HG03439 (cell line): ENCODE results near the gene PRRX1.

ENCODE experiments used
- ATAC-seq: cut with Tn5 transposase; IDR thresholded peaks from one replicate; pipeline ENCODE4 v1.9.1; 2021; ENCODE audit warnings: mild to moderate bottlenecking, moderate library complexity; ENCODE audit not compliant: unreplicated experiment

PRRX1 gene

GRCh38 chr1:170714938-170715337 is 51.0 kb downstream of the PRRX1 start:
- no peak for ATAC-seq

- ATAC-seq = no peak
Observed at GRCh38 chr1:170716835-170717429, 53.0 kb downstream of the PRRX1 start.

GRCh38 chr1:170720661-170721060 is 56.7 kb downstream of the PRRX1 start:
- no peak for ATAC-seq

DNA sequence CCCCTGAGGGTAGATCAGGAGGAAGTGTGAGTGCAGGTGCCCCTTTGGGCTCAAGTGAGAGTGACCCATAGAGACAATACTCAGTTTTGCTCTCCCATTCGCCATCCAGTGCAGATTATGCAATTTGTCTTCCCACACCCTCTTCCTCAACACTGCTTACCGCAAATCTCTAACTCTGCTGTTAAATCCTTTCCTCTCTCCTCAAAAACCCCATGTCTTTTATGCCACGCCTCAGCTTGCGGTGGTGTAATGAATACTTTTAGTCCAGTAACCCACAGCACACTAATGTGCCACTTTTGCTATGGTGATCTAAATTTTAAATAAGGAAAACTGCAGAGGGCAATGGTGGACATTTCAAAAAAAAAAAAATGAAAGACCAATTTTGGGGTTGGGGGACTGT is 57.7 kb downstream of the PRRX1 start:
- no peak for ATAC-seq

- no peak for ATAC-seq
Observed at GRCh38 chr1:170723518-170723917, 59.6 kb downstream of the PRRX1 start.

DNA sequence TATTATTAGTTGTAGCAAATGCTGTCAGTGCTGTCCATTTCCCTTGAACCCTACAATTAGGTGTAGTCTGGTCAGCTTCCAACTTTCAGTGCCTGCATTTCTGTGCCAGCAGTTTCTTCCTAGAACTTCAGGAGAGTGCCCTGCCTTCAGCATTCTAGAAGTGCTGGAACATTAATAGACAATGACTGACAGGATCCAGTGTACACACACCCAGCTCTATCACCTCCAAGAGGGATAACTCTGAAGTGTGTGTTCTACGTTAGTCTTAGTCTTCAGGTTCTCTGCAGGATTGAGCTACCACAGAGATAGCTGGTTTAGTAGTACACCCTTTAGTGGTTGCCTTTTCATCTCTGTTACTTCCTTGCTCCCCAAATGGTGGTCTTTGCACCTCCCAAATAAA is 61.4 kb downstream of the PRRX1 start:
- no peak for ATAC-seq

DNA sequence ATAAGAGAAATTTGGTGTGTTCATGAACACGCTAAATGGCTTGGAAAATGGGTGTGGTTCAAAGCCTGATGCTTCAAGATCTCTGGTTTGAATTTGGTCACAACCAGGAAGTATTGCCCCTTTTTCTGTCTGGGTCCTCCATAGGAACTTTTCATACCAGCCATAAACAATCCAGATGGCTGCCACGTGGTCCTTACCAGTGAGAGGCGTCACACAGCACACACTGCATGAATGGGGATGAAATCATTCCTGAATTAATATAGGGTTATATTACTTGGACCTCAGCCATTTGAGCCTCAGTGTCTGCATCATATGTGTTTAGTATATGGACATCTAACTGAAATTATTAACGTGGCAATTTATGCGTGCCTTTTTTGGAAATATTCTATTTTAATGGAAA is 64.0 kb downstream of the PRRX1 start:
- no peak for ATAC-seq

- ATAC-seq = no peak
Observed at GRCh38 chr1:170729225-170730002, 65.5 kb downstream of the PRRX1 start.

DNA sequence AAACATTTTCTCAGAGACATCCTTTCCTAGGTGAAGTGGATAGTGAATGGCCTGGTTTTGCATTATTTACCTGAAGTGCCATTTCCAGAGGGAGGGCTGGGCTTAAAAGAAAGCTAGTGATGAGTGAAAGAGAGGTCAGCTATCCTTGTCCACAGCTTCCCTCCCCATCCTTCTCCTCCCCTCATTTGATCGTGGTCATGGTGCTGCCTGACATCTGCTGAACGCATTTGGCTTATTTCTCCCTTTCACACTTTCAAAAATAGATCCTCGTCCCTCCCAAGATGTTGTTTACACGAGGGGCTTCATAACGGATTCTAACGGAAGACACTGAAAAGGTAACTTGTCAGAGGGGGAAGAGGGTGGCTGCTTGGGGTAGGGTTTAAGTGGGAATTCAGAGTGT is 66.1 kb downstream of the PRRX1 start:
- no peak for ATAC-seq

DNA sequence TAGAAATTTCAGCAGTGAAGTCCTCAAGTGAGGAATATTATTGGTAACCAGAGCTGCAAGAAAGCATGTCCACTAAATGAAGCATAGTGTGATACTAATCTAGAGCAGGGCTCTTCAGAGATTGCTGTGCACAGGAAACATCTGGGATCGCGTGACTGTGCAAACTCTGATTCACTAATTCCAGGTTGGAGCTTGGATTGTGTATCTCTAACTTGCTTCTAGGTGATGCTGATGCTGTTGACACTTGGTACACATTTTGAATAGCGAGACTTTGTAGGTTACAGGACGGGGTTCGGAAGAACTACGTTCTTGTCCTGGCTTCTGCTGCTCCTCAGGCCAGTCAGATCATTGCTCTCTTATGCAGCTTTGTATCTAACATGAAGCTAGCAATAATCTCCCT is 66.5 kb downstream of the PRRX1 start:
- ATAC-seq = no peak

DNA sequence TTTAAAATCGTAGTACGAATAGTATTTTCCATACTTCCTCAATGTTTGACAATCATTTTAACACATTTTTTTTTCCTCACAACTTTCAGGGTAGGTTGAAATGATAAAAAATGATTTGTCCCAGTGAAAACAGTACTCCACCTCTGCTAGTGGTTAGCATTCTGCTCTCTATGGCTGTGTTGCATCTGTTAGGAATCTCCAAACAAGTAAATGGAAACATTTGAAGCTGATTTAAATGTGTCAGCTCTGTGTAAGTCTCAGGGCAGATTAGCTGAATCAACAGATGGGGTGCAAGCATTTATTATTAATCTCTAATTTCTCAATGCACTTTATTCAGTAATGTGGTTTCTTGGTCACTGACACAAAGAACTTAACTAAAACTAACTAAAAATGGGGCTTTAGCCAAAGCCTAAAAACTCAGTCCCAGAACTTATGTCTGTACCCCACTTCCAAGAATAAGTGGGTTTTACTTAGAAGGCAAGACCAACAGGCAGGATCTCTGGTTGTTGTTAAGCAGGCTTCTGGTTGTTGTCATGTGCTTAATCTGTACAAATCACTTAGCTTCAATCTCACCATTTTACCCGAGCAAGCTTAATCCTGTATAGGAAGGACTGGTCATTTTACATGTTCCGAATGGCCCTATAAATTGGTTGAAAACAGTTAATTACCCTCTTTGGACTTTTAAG is 67.8 kb downstream of the PRRX1 start:
- no peak for ATAC-seq

- ATAC-seq = no peak
Observed at GRCh38 chr1:170732252-170732588, 68.3 kb downstream of the PRRX1 start.

DNA sequence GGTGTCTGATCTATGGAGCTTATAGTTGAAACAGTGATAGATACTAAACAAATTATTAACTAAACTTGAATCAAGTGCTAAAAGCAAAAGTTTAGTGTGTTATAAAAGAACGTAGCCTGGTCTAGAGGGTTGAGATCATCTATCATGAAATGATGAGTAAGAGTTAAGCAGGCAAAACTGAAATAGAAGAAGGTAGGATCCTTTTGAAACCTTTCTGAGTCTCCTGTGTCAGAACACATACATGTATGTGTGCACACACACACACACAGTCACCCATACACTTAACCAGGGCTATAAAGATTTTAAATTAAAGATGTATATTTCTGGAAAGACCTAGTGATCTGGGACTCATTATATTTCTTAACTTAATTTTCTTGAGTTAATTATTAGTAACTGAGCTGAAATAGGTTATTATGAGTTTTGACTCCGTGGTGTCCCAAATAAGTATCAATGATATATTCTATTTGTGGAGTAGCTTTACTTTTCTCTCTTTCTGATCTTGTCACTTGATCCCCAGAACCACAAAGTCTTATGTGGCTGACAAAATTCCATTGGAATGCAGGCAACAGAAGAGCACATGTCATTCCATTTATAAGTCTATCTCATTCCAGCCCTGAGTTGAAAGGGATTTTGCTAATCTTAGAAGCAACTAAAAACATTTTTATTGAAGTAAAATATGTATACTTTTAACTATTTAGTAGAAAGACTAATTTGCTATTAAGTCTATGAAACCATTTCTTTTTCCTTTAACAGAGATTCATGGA is 70.7 kb downstream of the PRRX1 start:
- no peak for ATAC-seq

- no peak for ATAC-seq
Observed at GRCh38 chr1:170735366-170736263, 71.7 kb downstream of the PRRX1 start.

GRCh38 chr1:170739803-170740202 is 75.9 kb downstream of the PRRX1 start:
- no peak for ATAC-seq

DNA sequence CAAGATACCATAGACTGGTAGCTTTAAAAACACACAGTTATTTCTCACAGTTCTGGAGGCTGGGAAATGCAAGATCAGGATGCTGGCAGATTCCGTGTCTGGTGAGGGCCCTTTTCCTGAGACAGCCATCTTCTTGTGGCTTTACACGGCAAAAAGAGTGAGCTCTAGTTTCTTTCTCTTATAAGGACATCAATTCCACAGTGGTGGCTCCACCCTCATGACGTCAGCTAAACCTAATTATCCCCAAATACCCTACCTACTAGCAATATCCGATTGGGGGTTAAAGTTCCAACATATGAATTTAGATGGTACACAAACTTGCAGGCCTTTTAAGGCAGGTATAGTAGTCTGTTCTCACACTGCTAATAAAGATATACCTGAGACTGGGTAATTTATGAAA is 77.7 kb downstream of the PRRX1 start:
- ATAC-seq = no peak

GRCh38 chr1:170742600-170742999 is 78.7 kb downstream of the PRRX1 start:
- no peak for ATAC-seq

GRCh38 chr1:170743083-170743482 is 79.2 kb downstream of the PRRX1 start:
- no peak for ATAC-seq

DNA sequence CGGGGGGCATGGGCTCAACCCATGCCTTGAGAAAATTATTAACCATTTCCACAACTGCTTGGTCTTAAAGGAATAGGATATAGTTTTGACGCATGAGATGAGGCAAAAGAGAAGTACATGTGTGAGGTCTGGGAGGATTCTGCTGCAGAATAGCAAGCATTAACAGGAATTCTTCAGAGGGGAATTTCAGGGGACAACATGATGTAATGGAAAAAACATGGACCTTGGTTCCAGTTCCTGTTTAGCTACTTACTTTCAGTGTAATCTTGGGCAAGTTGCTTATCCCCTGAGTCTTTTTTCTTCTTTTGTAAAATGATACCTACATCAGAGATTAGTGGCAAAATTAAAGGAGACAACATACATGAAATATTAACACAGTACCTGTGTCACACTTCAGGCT is 85.6 kb downstream of the PRRX1 start:
- ATAC-seq = no peak

- ATAC-seq = no peak
Observed at GRCh38 chr1:170749959-170750358, 86.0 kb downstream of the PRRX1 start.

- ATAC-seq = no peak
Observed at GRCh38 chr1:170755795-170756194, 91.9 kb downstream of the PRRX1 start.
